HG03378 (cell line): Measurements from ENCODE around the gene SMIM24.
"Not testable (repeated sequence)": the region's sequence is repeated elsewhere in the genome, so short reads cannot be mapped to it uniquely, and the experiment has no call there.

ENCODE experiments used
- ATAC-seq: cut with Tn5 transposase; IDR thresholded peaks from one replicate; pipeline ENCODE4 v1.9.1; 2021; ENCODE audit warnings: mild to moderate bottlenecking, moderate library complexity; ENCODE audit not compliant: unreplicated experiment

Gene SMIM24

DNA sequence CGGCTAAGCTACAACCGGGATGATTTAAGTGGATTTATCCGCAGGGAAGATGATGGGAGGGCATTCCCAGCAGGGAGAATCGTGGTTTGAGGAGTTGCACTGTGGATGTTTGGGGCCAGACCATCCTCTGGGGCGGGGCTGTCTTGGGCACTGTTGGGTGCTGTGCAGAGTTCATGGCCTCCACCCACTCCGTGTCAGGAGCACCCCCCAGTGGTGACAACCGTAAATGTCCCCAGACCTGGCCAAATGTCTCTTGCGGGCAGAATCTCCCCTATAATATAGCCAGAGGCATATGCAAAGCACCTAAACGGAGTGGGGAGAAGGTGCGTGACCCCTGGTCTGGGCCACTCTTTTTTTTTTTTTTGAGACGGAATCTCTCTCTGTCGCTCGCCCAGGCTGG is 40.2 kb downstream of the SMIM24 start:
- ATAC-seq = no peak

DNA sequence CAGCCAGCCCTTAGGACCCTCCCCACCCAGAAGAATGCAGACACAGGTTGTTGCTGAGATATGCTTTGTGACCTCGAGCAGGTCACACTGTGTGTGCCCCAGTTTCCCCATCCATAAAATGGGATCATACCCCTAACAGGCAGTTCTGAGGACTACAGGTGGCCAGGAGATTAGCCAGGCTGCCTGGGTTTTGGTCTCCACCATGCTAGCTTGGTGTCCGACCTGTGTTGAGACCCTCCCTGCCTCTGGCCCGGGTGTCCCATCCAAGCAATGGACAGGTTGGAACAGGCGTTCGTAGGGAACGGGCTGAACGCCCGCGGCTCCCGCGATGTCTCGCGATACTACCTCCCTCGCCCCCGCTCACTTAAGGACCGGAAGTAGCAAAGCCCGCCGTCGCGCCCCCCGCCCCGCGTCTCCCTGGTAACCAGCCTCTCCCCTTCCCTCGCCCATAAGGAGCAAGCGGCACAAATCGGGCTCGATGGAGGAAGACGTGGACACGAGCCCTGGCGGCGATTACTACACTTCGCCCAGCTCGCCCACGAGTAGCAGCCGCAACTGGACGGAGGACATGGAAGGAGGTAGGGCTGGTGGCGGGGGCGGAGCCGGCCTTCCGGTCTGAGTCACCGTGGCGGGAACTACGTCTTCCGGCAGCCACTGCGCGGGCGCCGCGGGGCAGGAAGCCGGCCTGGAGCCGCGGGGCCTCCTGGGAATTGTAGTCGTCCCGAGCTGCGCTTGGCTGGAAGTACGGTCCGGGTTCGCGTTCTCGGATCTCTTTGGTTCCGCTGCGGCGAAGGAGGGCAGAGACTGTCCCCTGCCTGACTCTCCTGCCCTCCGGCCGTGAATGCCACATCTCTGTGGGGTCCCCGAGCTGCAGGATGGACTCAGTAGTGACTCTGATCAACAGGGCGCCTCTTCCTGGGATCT is 45.4 kb downstream of the SMIM24 start:
- ATAC-seq = peak; percentile 66

DNA sequence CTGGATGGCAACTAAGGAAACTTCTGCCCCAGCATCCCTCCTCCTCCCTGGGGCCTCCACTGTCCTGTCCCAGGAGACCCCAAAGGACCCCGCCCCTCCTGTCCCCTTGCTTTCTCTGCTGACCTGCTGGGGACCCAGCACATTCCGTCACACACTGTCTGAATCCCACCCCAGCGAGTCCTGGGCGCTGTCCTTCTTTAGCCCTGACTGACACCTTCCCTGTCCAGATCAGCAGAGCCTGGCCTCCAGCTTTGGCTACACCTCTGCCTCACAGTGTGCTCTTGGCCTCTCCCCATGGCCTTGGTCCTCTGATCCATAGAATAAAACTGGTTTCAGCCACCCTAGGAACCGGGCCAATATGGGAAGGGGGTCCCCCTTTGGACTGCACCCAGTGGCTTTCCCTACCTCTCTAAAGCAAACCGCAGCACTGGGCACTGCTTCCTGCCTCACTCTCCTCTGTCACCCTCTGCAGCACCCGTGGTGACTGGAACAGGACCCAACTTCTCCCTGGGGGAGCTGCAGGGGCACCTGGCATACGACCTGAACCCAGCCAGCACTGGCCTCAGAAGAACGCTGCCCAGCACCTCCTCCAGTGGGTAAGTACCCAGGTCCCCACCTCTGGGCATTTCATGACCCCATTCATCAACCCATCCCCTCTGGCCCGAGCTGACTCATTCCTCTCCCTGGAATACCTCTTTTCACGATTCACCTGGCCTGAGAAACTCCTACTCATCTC is 46.4 kb downstream of the SMIM24 start:
- ATAC-seq = no peak

DNA sequence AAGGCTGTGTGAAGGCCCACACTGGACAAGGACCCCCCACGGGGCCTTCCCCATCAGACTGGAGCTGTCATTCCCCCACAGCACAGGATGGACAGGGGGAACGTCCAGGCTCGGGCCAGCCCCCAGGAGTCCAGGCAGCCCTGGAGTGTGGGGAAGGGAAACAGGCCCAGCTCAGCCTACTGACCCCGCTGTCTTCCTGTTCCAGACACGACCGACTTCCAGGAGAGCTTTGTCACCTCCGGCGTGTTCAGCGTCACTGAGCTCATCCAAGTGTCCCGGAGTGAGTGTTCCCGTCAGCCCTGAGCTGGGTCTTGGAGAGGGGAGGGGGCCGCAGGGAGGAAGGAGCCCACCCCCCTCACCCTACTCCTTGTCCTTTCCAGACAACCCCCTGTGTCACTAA is 47.0 kb downstream of the SMIM24 start:
- ATAC-seq = no peak

DNA sequence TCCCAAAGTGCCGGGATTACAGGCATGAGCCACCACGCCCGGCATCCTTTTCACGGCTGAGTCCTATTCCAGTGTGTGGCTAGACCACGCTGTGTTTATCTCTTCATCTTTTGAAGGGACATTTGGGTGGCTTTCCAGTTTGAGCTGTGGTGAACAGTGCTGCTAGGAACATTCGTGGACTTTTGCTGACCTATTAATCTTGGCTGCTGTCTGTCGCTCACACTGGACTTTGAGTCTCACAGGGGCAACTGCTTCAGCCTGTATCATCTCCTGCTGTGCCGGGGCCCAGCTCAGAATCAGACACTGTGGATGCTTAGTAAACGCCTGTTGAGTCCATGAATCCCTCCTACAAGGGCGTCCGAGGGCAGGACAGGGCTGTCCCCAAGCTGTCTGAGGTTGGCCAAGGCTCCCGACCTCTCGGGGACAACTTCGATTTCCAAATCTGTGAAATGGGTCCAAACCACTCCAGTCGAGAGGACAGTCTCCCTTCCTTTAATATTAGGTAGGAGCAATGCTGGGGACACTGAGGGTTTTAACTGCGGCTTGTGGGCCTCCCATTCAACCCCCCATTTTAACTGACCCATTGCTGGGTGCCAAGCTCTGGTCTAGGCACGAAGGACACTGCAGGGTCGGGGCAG is 48.4 kb downstream of the SMIM24 start:
- ATAC-seq = no peak

DNA sequence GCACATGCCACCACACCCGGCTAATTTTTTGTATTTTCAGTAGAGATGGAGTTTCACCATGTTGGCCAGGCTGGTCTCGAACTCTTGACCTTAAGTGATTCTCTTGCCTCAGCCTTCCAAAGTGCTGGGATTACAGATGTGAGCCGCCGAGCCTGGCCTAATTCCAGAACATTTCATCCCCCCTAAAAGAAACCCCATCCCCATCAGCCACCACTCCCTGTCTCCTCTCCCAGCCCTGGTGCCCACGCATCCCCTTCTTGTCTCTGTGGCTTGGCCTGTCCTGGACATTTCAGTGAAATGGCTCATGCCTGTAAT is 50.0 kb downstream of the SMIM24 start:
- not testable (repeated sequence) for ATAC-seq

DNA sequence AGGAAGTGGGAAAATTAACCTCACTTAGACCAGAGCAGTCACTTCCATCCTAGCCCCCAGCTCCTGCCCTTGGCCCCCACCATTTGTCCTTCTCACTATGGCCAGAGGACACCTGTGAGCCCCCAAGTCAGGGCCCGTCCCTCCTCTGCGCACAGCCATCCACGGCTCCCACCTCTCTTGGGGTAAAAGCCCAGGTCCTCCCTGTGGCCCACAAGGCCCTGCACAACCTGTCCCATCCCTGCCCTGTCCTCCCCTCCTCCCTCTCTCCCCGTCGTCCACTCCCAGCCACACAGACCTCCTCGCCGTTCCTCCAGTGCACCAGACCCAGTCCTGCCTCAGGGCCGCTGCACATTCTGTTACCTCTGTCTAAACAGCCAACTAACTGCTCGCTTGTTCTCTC is 53.9 kb downstream of the SMIM24 start:
- ATAC-seq = no peak
